ENCODE data around the gene CNPPD1. TPM values are rescaled to one million over a fixed set of nuclear protein-coding genes. Genes with fewer than 3 reads are reported as not detected.

CNPPD1 gene
- total RNA-seq, 1 donor from 2014 or later: 38.9 TPM

GRCh38 chr2:219220652-219221402, 44.1 kb upstream of the CNPPD1 start:
- Mint-ChIP-seq H3K4me1 (ENCODE audit: low read depth) (peaks cover 13% of the 10 kb centered on the region), H3K27me3 (no peaks in the 10 kb centered on the region), H3K36me3 (ENCODE audit: insufficient read depth) (peaks cover 15% of the 10 kb centered on the region), H3K4me3 (ENCODE audit: low read depth) (no peak overlapping the region), H3K9me3 (ENCODE audit: low read depth) (no peaks in the 10 kb centered on the region), H3K27ac (no peak overlapping the region)
- DNase-seq (ENCODE audit: low spot score, unreplicated experiment): no peak
- TF ChIP-seq CTCF (IDR thresholded peaks at IDR 0.05; ENCODE audit: unreplicated experiment): no peak

GRCh38 chr2:219219784-219220532, 43.2 kb upstream of the CNPPD1 start:
- DNase-seq (ENCODE audit: low spot score, unreplicated experiment): no peak
- Mint-ChIP-seq H3K27ac (no peak overlapping the region), H3K27me3 (no peaks in the 10 kb centered on the region), H3K4me1 (ENCODE audit: low read depth) (peaks cover 13% of the 10 kb centered on the region), H3K9me3 (ENCODE audit: low read depth) (no peaks in the 10 kb centered on the region), H3K4me3 (ENCODE audit: low read depth) (no peak overlapping the region), H3K36me3 (ENCODE audit: insufficient read depth) (peaks cover 12% of the 10 kb centered on the region)
- no peak for TF ChIP-seq CTCF (IDR thresholded peaks at IDR 0.05; ENCODE audit: unreplicated experiment)

- H3K36me3 Mint-ChIP-seq (ENCODE audit: insufficient read depth): peaks cover 13% of the 10 kb centered on the region
- no peaks in the 10 kb centered on the region for H3K9me3 Mint-ChIP-seq (ENCODE audit: low read depth)
- H3K4me1 Mint-ChIP-seq (ENCODE audit: low read depth): peaks cover 13% of the 10 kb centered on the region
- TF ChIP-seq CTCF (IDR thresholded peaks at IDR 0.05; ENCODE audit: unreplicated experiment): no peak
- H3K27me3 Mint-ChIP-seq: no peaks in the 10 kb centered on the region
- H3K27ac Mint-ChIP-seq: peak within 1 kb of the TSS; percentile 98
- peak within 1 kb of the TSS; percentile 79 for H3K4me3 Mint-ChIP-seq (ENCODE audit: low read depth)
- peak; percentile 86 for DNase-seq (ENCODE audit: low spot score, unreplicated experiment)
These were observed 42.3 kb upstream of the CNPPD1 start, which contains the start of gene ABCB6 for GRCh38 chr2:219218732-219219701. Gene ABCB6, minus strand, starts transcription at chr2:219218958. Its CDS starts 285 bp downstream, at chr2:219218673.

GRCh38 chr2:219218217-219218731, 41.5 kb upstream of the CNPPD1 start:
- Mint-ChIP-seq H3K36me3 (ENCODE audit: insufficient read depth) (peaks cover 13% of the 10 kb centered on the region), H3K9me3 (ENCODE audit: low read depth) (no peaks in the 10 kb centered on the region), H3K4me3 (ENCODE audit: low read depth) (peak overlapping the region; percentile 79), H3K27ac (peak overlapping the region; percentile 98), H3K4me1 (ENCODE audit: low read depth) (peaks cover 13% of the 10 kb centered on the region), H3K27me3 (no peaks in the 10 kb centered on the region)
- peak; percentile 47 for DNase-seq (ENCODE audit: low spot score, unreplicated experiment)
- no peak for TF ChIP-seq CTCF (IDR thresholded peaks at IDR 0.05; ENCODE audit: unreplicated experiment)
